Subcutaneous adipose tissue (tissue), 4 donors: ENCODE data around the gene SEPTIN10. TPM values are rescaled to one million over a fixed set of nuclear protein-coding genes. Genes with fewer than 3 reads are reported as not detected.

Experiments used
- CTCF ChIP-seq: fragments of 450-650 bp; IDR thresholded peaks from one replicate; pipeline ENCODE4 v1.5.1; 2016; ENCODE audit warnings: low read depth, mild to moderate bottlenecking, control low read depth, antibody characterized with exemption, moderate library complexity
- total RNA-seq, 4 donors: library from RNA; depleted of rRNA; stranded (reverse); fragments of >200 nt; gene quantifications; one replicate each; pipeline ENCODE4 v1.1.0, GENCODE V29; 2016

SEPTIN10 gene
- total RNA-seq, 4 donors from 2014 or later: 106 to 124 (median 107) TPM

GRCh38 chr2:109637749-109638570 lies 24.2 kb upstream of the SEPTIN10 start:
- TF ChIP-seq CTCF: no peak

- TF ChIP-seq CTCF: no peak
These were observed 22.6 kb upstream of the SEPTIN10 start for GRCh38 chr2:109636317-109636716.

GRCh38 chr2:109635426-109636304 lies 21.9 kb upstream of the SEPTIN10 start:
- TF ChIP-seq CTCF: no peak

GRCh38 chr2:109633284-109633961 lies 19.7 kb upstream of the SEPTIN10 start:
- no peak for TF ChIP-seq CTCF

- no peak for TF ChIP-seq CTCF
These were observed 18.5 kb upstream of the SEPTIN10 start for GRCh38 chr2:109632158-109632789.

- no peak for TF ChIP-seq CTCF
These were observed 18.0 kb upstream of the SEPTIN10 start for GRCh38 chr2:109631741-109632140.
